D721Med (cell line): ENCODE data around the gene KIR2DL4.
"Not testable (repeated sequence)": the region's sequence is repeated elsewhere in the genome, so short reads cannot be mapped to it uniquely, and the experiment has no call there.

Source experiments
- DNase-seq: peaks from one replicate; pipeline ENCODE4 v3.0.0; 2011; ENCODE audit warnings: low spot score; ENCODE audit not compliant: insufficient read length
- FAIRE-seq: peaks from 2 replicates; lab custom pipeline; 2011; peaks lifted over from hg19 to GRCh38; lab: Jason Lieb, UNC
- CTCF ChIP-seq: IDR thresholded peaks from 2 replicates; pipeline ENCODE4 v1.5.1; 2012; ENCODE audit warnings: mild to moderate bottlenecking, control low read depth; ENCODE audit not compliant: insufficient read depth; ENCODE audit errors: missing control alignments

The KIR2DL4 gene

GRCh38 chr19:54850930-54851329, 47.5 kb downstream of the KIR2DL4 start:
- no peak for TF ChIP-seq CTCF
- FAIRE-seq: no peak
- DNase-seq: no peak

DNA sequence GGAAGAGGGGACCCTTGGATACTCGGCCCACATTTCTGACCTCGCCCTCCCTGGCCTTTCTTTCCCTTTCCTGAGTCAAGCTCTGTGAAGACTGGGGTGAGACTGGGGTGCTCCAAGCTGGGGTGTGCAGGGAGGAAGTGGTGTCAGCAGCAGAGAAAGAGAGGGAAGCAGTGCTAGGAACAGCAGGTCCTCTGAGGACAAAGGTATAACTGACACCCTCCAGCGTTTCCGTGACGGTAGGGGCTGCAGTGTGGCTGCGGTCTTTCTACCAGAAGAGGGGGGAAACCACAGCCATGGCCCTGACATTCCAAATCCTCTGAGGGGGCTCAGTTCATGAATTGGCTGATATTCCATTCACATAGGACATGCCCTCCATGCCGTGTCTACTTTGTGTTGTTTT, 47.9 kb downstream of the KIR2DL4 start:
- no peak for FAIRE-seq
- no peak for TF ChIP-seq CTCF
- DNase-seq: no peak

DNA sequence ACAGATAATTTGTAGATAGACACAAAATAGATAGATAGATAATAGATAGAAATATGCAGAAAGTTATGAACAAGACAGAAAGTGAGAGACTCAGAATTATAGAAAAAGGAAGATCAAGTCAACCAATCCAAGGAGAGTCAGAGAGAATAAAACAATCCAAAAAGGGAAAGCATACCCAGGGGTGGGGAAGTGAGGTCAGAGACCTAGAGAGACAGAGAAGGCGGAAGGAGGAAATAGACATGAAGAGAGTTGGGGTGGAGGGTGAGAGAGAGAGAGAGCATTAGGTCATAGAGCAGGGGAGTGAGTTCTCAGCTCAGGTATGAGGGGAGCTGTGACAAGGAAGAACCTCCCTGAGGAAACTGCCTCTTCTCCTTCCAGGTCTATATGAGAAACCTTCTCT, 51.8 kb downstream of the KIR2DL4 start:
- FAIRE-seq: not testable (repeated sequence)

DNA sequence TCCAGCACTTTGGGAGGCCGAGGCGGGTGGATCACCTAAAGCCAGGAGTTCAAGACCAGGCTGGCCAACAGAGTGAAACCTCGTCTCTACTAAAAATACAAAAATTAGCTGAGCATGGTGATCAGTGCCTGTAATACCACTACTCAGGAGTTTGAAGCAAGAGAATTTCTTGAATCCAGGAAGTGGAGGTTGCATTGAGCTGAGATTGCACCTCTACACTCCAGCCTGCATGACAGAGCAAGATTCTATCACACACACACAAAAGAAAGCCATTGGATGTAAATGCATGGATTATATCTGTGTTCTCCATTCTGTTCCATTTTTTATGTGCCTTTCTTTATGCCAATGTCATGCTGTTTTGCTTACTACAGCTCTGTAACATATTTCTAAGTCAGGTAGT, 55.1 kb downstream of the KIR2DL4 start:
- FAIRE-seq, DNase-seq: not testable (repeated sequence)

More for the DNA sequence above, 51.8 kb downstream of the KIR2DL4 start:
- not testable (repeated sequence) for DNase-seq

DNA sequence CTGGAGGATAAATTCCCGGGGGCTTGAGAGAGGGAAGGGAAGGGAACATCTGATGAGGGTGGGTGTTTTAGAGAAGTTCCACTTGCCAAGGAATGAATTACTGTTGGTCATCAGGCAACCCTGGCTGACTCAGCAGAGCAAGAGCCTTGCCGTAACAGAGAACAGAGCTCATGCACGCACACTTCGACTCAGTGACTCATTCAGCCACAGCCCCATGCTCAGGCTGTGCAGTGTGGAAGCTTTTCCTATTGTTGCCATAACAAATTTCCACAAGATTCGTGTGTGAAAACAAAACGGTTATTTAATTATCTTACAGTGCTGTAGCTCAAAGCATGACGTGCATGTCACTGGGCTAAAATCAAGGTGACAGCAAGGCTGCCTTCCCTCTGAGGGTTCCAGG, 56.0 kb downstream of the KIR2DL4 start:
- FAIRE-seq, DNase-seq: not testable (repeated sequence)

DNA sequence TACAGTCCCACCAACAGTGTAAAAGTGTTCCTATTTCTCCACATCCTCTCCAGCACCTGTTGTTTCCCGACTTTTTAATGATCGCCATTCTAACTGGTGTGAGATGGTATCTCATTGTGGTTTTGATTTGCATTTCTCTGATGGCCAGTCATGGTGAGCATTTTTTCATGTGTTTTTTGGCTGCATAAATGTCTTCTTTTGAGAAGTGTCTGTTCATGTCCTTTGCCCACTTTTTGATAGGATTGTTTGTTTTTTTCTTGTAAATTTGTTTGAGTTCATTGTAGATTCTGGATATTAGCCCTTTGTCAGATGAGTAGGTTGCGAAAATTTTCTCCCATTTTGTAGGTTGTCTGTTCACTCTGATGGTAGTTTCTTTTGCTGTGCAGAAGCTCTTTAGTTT, 60.0 kb downstream of the KIR2DL4 start:
- not testable (repeated sequence) for FAIRE-seq, DNase-seq
